AG04450 (cell line): Measurements from ENCODE around the gene KMT2A. TPM values are rescaled to one million over a fixed set of nuclear protein-coding genes. Genes with fewer than 3 reads are reported as not detected.
"Not testable (repeated sequence)": the region's sequence is repeated elsewhere in the genome, so short reads cannot be mapped to it uniquely, and the experiment has no call there.

Experiments used
- CTCF ChIA-PET: fragments of 300-600, 350-600 bp; formaldehyde crosslinking; extraction: SDS; loops from one replicate; lab custom pipeline; 2022; ENCODE audit warnings: antibody characterized with exemption, inconsistent platforms; lab: Charles Lee
- POLR2A ChIA-PET: fragments of 350-600 bp; formaldehyde crosslinking; extraction: SDS; loops from one replicate; lab custom pipeline; 2021; ENCODE audit warnings: antibody characterized with exemption, inconsistent platforms; lab: Yijun Ruan, JAX
- DNase-seq: peaks from one replicate; pipeline ENCODE4 v3.0.0-alpha.2; 2011; ENCODE audit warnings: low read depth, low spot score
- H3K27ac ChIP-seq: one replicate; pipeline ENCODE4 v1.5.1; 2012; ENCODE audit warnings: low read depth, low read length, control low read depth
- H3K27me3 ChIP-seq: one replicate; pipeline ENCODE4 v1.6.0; 2012; ENCODE audit warnings: low read length; ENCODE audit not compliant: control insufficient read depth, insufficient read depth
- H3K4me3 ChIP-seq: 2 replicates; pipeline ENCODE4 v1.5.1; 2011; ENCODE audit warnings: mild to moderate bottlenecking, low read depth, low read length, control low read depth
- H3K9me3 ChIP-seq: 2 replicates; pipeline ENCODE4 v1.5.1; 2012; ENCODE audit warnings: low read length; ENCODE audit not compliant: control insufficient read depth, insufficient read depth
- CTCF ChIP-seq: IDR thresholded peaks from 2 replicates; pipeline ENCODE4 v1.5.1; 2011; ENCODE audit warnings: low read depth, low read length, control low read depth, inconsistent platforms
- polyA plus RNA-seq: library from polyadenylated mRNA; depleted of rRNA; stranded (reverse); fragments of >200 nt; gene quantifications from 2 replicates; pipeline ENCODE4 v1.2.3, GENCODE V29; 2011

Gene KMT2A
- polyA plus RNA-seq, 1 experiment = 23.6 TPM

- ChIA-PET CTCF (interaction anchor here (1.0 to 1.1 kb wide), 2 partner anchors 87 to 89 kb away, joined by 6 read pairs; no protein-coding TSS in a partner anchor), POLR2A (interaction anchor here (1.2 kb wide), 2 partner anchors 14 to 35 kb away, joined by 16 to 24 read pairs; partner anchors contain the start of gene KMT2A)
- peak; percentile 72 for DNase-seq
- Histone ChIP-seq H3K27ac (peak within 1 kb of the TSS; percentile 94), H3K4me3 (peak within 1 kb of the TSS; percentile 92), H3K9me3 (no peaks in the 10 kb centered on the region), H3K27me3 (no peaks in the 10 kb centered on the region)
- TF ChIP-seq CTCF = 0 out of 2 replicates have a peak, but pooled peaks have one; percentile 20
These were observed 35.0 kb upstream of the KMT2A start, which contains the start of gene ATP5MG for GRCh38 chr11:118401151-118401879. TSS of gene ATP5MG (plus strand) at chr11:118401606. CDS start at chr11:118401666, 60 bp downstream.

GRCh38 chr11:118401880-118402590, 34.3 kb upstream of the KMT2A start:
- peak overlapping the region; percentile 92 for H3K4me3 ChIP-seq
- H3K9me3 ChIP-seq = no peaks in the 10 kb centered on the region
- peak overlapping the region; percentile 94 for H3K27ac ChIP-seq
- no peak for TF ChIP-seq CTCF
- ChIA-PET CTCF (interaction anchor here (0.5 to 1.1 kb wide), 3 partner anchors 86 to 629 kb away, joined by 3 to 6 read pairs (median 6); no protein-coding TSS in a partner anchor), POLR2A (interaction anchor here (0.7 to 1.2 kb wide), 5 partner anchors 14 to 719 kb away, joined by 4 to 24 read pairs (median 6); partner anchors contain the start of genes HINFP and KMT2A)
- H3K27me3 ChIP-seq = no peaks in the 10 kb centered on the region
- DNase-seq = peak; percentile 74

- POLR2A ChIA-PET = interaction anchor here (0.6 to 1.2 kb wide), 7 partner anchors 11 to 775 kb away, joined by 3 to 24 read pairs (median 4); partner anchors contain the start of genes HINFP and KMT2A
These were observed 33.7 kb upstream of the KMT2A start for GRCh38 chr11:118402594-118402993.

DNA sequence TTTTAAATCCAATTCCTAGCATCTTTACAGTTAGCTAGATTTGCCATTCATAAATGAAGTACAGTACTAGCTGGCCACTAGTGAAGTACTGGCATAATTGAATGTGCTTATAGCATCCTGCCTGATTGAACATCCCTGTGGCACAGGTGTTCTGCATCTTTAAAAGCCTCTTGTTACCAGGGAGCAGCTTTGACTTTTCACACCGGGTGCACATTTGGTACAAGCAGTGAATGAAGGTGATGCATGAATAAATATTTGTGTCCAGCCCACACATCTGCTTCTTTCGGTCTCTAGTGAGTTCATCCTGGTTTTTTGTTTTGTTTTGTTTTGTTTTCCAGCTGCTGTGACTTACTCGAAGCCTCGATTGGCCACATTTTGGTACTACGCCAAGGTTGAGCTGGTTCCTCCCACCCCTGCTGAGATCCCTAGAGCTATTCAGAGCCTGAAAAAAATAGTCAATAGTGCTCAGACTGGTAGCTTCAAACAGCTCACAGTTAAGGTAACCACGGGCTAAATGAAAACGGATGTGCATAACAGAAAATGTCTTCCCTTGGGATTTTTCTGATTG, 29.6 kb upstream of the KMT2A start:
- H3K9me3 ChIP-seq = no peaks in the 10 kb centered on the region
- no peaks in the 10 kb centered on the region for H3K27me3 ChIP-seq
- DNase-seq = no peak
- no peak overlapping the region for H3K4me3 ChIP-seq
- H3K27ac ChIP-seq = no peak overlapping the region
- CTCF ChIA-PET = interaction anchor here (0.6 kb wide), 1 partner anchor 112 kb away, joined by 6 read pairs; no protein-coding TSS in a partner anchor
- TF ChIP-seq CTCF = no peak
- POLR2A ChIA-PET = interaction anchor here (0.6 to 1.6 kb wide), 2 partner anchors 18 to 29 kb away, joined by 4 to 5 read pairs; partner anchors contain the start of gene KMT2A

More at GRCh38 chr11:118402594-118402993, 33.7 kb upstream of the KMT2A start:
- DNase-seq, H3K27me3 ChIP-seq, H3K9me3 ChIP-seq: not testable (repeated sequence)
- H3K27ac ChIP-seq = peak overlapping the region; percentile 71
- H3K4me3 ChIP-seq = peak overlapping the region; percentile 92
- CTCF ChIA-PET = interaction anchor here (0.5 to 1.0 kb wide), 2 partner anchors 87 to 629 kb away, joined by 3 to 6 read pairs; no protein-coding TSS in a partner anchor
